ENCODE measurements around the gene ZNF438.
A peak's percentile ranks its signal among the peaks of the same experiment; 100 is the strongest.

ZNF438 gene

GRCh38 chr10:31073996-31074721, 42.5 kb upstream of the ZNF438 start:
- TF ChIP-seq CTCF (IDR thresholded peaks at IDR 0.05; ENCODE audit: low read depth, low read length, missing control alignments) = no peak
- H3K36me3 ChIP-seq (replicated peaks) = no peaks in the 10 kb centered on the region
- in situ Hi-C loops (cut with HindIII; ENCODE audit: low pct_ligation_motif_present, low sequenced_read_pairs) = no loop called here
- no peak overlapping the region for H3K4me3 ChIP-seq (ENCODE audit: low read depth, low read length)
- DNase-seq = no peak
- H3K27ac ChIP-seq = no peak overlapping the region
- H3K27me3 ChIP-seq (replicated peaks) = no peaks in the 10 kb centered on the region

GRCh38 chr10:31073211-31073610, 41.5 kb upstream of the ZNF438 start:
- no peak for DNase-seq
- H3K27me3 ChIP-seq (replicated peaks) = no peaks in the 10 kb centered on the region
- no peak overlapping the region for H3K4me3 ChIP-seq (ENCODE audit: low read depth, low read length)
- in situ Hi-C loops (cut with HindIII; ENCODE audit: low pct_ligation_motif_present, low sequenced_read_pairs) = no loop called here
- no peak for TF ChIP-seq CTCF (IDR thresholded peaks at IDR 0.05; ENCODE audit: low read depth, low read length, missing control alignments)
- H3K27ac ChIP-seq = no peak overlapping the region
- no peaks in the 10 kb centered on the region for H3K36me3 ChIP-seq (replicated peaks)

GRCh38 chr10:31072451-31072850, 40.8 kb upstream of the ZNF438 start:
- Histone ChIP-seq H3K4me3 (ENCODE audit: low read depth, low read length) (no peak overlapping the region), H3K36me3 (replicated peaks) (no peaks in the 10 kb centered on the region), H3K27ac (no peak overlapping the region), H3K27me3 (replicated peaks) (no peaks in the 10 kb centered on the region)
- TF ChIP-seq CTCF (IDR thresholded peaks at IDR 0.05; ENCODE audit: low read depth, low read length, missing control alignments) = no peak
- DNase-seq = no peak
- in situ Hi-C loops (cut with HindIII; ENCODE audit: low pct_ligation_motif_present, low sequenced_read_pairs) = no loop called here

- Histone ChIP-seq H3K27ac (no peak overlapping the region), H3K27me3 (replicated peaks) (no peaks in the 10 kb centered on the region), H3K36me3 (replicated peaks) (no peaks in the 10 kb centered on the region), H3K4me3 (ENCODE audit: low read depth, low read length) (no peak overlapping the region)
- in situ Hi-C loops (cut with HindIII; ENCODE audit: low pct_ligation_motif_present, low sequenced_read_pairs) = no loop called here
- peak; percentile 56 for DNase-seq
- TF ChIP-seq CTCF (IDR thresholded peaks at IDR 0.05; ENCODE audit: low read depth, low read length, missing control alignments) = no peak
Observed at GRCh38 chr10:31071232-31072005, 39.8 kb upstream of the ZNF438 start.

- Histone ChIP-seq H3K27ac (no peak overlapping the region), H3K36me3 (replicated peaks) (no peaks in the 10 kb centered on the region), H3K4me3 (ENCODE audit: low read depth, low read length) (no peak overlapping the region), H3K27me3 (replicated peaks) (no peaks in the 10 kb centered on the region)
- TF ChIP-seq CTCF (IDR thresholded peaks at IDR 0.05; ENCODE audit: low read depth, low read length, missing control alignments) = no peak
- DNase-seq = no peak
- in situ Hi-C loops (cut with HindIII; ENCODE audit: low pct_ligation_motif_present, low sequenced_read_pairs) = no loop called here
Observed at GRCh38 chr10:31070691-31071090, 39.0 kb upstream of the ZNF438 start.
